Measurements from ENCODE around the gene FAM107A. TPM values are rescaled to one million over a fixed set of nuclear protein-coding genes. Genes with fewer than 3 reads are reported as not detected.

The FAM107A gene
- total and polyA plus RNA-seq, 2 of the 13 experiments (the other 11 are each of a cell fraction or from before 2014, with no cell fraction given): not detected

DNA sequence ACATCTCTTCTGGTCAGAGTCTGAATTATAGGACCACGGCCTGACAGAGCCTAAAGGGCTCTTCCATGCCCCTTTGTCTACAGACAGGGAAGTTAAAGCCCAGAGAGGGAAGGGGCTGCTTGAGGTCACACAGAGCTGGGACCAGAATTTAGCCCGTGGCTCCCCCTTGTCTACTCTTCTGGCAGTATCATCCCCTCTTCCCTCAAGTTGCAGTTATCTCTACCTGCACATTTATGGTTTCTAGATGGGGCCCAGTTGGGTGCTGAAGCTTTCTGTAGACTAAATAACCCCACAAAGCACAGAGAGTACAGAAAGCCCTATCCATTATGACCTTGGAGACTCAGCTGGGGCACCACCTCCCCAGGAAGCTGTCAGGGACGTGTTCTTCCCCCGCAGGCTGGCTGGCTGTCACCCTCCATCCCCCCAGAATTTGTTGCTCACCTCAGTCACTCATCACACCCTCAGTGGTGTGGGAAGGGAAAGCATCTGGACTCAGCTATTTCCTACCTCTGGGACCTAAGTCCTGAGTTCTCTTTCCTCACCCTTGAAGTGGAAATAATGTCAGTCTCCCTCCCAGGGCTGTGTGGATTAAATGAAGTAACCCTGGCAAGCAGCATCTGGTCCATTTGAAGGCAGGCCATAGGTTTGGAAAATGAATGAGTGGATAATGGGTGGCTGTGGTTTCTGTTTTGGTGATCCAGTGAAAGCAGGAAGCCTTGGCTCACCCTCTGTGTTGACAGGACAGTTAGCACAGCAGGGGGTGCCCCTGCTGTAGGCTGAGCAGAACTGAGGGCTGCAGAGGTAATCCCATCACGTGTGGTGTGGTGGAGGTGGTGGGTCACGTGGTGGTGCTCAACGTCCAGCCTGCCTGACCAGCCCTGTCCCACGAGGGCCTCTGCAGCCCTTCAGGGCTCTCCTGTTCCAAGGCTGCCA, 56.5 kb downstream of the FAM107A start (continued):
- TF ChIP-seq, protein P1, sequence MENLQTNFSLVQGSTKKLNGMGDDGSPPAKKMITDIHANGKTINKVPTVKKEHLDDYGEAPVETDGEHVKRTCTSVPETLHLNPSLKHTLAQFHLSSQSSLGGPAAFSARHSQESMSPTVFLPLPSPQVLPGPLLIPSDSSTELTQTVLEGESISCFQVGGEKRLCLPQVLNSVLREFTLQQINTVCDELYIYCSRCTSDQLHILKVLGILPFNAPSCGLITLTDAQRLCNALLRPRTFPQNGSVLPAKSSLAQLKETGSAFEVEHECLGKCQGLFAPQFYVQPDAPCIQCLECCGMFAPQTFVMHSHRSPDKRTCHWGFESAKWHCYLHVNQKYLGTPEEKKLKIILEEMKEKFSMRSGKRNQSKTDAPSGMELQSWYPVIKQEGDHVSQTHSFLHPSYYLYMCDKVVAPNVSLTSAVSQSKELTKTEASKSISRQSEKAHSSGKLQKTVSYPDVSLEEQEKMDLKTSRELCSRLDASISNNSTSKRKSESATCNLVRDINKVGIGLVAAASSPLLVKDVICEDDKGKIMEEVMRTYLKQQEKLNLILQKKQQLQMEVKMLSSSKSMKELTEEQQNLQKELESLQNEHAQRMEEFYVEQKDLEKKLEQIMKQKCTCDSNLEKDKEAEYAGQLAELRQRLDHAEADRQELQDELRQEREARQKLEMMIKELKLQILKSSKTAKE (CRISPR knock-in tag; IDR thresholded peaks at IDR 0.05; ENCODE audit: borderline replicate concordance): no peak
- TF ChIP-seq KLF6 (CRISPR knock-in tag; IDR thresholded peaks at IDR 0.05) (peak; percentile 50; the same call in 1 of the 2 replicates), THAP11 (CRISPR knock-in tag; IDR thresholded peaks at IDR 0.05) (peak; percentile 47; the same call in 1 of the 2 replicates), SP140L (CRISPR knock-in tag; IDR thresholded peaks at IDR 0.05; ENCODE audit: borderline replicate concordance) (no peak), ZNF224 (CRISPR knock-in tag; IDR thresholded peaks at IDR 0.05) (peak; percentile 61; the same call in 1 of the 2 replicates), TEAD3 (CRISPR knock-in tag; optimal IDR thresholded peaks at IDR 0.05; ENCODE audit: borderline replicate concordance) (peak; percentile 75), NCOR1 (IDR thresholded peaks at IDR 0.05; ENCODE audit: borderline replicate concordance, low read length) (peak; percentile 36; the same call in 1 of the 2 replicates), RFX5 (IDR thresholded peaks at IDR 0.05; ENCODE audit: low read depth, low read length) (no peak), FOXC1 (CRISPR knock-in tag; IDR thresholded peaks at IDR 0.05; ENCODE audit: borderline replicate concordance) (no peak; the same call in 1 of the 2 replicates), ZFP41 (CRISPR knock-in tag; IDR thresholded peaks at IDR 0.05; ENCODE audit: borderline replicate concordance) (0 out of 2 replicates have a peak, but pooled peaks have one; percentile 39), NFE2L2 (IDR thresholded peaks at IDR 0.05; ENCODE audit: low read length) (no peak), SYNCRIP (IDR thresholded peaks at IDR 0.05; ENCODE audit: insufficient read depth, low read depth, low read length) (no peak)
- TF ChIP-seq, protein P2, sequence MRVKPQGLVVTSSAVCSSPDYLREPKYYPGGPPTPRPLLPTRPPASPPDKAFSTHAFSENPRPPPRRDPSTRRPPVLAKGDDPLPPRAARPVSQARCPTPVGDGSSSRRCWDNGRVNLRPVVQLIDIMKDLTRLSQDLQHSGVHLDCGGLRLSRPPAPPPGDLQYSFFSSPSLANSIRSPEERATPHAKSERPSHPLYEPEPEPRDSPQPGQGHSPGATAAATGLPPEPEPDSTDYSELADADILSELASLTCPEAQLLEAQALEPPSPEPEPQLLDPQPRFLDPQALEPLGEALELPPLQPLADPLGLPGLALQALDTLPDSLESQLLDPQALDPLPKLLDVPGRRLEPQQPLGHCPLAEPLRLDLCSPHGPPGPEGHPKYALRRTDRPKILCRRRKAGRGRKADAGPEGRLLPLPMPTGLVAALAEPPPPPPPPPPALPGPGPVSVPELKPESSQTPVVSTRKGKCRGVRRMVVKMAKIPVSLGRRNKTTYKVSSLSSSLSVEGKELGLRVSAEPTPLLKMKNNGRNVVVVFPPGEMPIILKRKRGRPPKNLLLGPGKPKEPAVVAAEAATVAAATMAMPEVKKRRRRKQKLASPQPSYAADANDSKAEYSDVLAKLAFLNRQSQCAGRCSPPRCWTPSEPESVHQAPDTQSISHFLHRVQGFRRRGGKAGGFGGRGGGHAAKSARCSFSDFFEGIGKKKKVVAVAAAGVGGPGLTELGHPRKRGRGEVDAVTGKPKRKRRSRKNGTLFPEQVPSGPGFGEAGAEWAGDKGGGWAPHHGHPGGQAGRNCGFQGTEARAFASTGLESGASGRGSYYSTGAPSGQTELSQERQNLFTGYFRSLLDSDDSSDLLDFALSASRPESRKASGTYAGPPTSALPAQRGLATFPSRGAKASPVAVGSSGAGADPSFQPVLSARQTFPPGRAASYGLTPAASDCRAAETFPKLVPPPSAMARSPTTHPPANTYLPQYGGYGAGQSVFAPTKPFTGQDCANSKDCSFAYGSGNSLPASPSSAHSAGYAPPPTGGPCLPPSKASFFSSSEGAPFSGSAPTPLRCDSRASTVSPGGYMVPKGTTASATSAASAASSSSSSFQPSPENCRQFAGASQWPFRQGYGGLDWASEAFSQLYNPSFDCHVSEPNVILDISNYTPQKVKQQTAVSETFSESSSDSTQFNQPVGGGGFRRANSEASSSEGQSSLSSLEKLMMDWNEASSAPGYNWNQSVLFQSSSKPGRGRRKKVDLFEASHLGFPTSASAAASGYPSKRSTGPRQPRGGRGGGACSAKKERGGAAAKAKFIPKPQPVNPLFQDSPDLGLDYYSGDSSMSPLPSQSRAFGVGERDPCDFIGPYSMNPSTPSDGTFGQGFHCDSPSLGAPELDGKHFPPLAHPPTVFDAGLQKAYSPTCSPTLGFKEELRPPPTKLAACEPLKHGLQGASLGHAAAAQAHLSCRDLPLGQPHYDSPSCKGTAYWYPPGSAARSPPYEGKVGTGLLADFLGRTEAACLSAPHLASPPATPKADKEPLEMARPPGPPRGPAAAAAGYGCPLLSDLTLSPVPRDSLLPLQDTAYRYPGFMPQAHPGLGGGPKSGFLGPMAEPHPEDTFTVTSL (CRISPR knock-in tag; IDR thresholded peaks at IDR 0.05; ENCODE audit: borderline replicate concordance): no peak
- TF ChIP-seq, protein P3, sequence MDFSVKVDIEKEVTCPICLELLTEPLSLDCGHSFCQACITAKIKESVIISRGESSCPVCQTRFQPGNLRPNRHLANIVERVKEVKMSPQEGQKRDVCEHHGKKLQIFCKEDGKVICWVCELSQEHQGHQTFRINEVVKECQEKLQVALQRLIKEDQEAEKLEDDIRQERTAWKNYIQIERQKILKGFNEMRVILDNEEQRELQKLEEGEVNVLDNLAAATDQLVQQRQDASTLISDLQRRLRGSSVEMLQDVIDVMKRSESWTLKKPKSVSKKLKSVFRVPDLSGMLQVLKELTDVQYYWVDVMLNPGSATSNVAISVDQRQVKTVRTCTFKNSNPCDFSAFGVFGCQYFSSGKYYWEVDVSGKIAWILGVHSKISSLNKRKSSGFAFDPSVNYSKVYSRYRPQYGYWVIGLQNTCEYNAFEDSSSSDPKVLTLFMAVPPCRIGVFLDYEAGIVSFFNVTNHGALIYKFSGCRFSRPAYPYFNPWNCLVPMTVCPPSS (IDR thresholded peaks at IDR 0.05): no peak
- TF ChIP-seq, protein P4, sequence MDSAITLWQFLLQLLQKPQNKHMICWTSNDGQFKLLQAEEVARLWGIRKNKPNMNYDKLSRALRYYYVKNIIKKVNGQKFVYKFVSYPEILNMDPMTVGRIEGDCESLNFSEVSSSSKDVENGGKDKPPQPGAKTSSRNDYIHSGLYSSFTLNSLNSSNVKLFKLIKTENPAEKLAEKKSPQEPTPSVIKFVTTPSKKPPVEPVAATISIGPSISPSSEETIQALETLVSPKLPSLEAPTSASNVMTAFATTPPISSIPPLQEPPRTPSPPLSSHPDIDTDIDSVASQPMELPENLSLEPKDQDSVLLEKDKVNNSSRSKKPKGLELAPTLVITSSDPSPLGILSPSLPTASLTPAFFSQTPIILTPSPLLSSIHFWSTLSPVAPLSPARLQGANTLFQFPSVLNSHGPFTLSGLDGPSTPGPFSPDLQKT (CRISPR knock-in tag; IDR thresholded peaks at IDR 0.05; ENCODE audit: borderline replicate concordance): no peak
- TF ChIP-seq, protein P5, sequence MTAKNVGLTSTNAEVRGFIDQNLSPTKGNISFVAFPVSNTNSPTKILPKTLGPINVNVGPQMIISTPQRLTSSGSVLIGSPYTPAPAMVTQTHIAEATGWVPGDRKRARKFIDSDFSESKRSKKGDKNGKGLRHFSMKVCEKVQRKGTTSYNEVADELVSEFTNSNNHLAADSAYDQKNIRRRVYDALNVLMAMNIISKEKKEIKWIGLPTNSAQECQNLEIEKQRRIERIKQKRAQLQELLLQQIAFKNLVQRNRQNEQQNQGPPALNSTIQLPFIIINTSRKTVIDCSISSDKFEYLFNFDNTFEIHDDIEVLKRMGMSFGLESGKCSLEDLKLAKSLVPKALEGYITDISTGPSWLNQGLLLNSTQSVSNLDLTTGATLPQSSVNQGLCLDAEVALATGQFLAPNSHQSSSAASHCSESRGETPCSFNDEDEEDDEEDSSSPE (CRISPR knock-in tag; IDR thresholded peaks at IDR 0.05): peak; percentile 80

Data from HepG2 (cell line).